Measurements from ENCODE around the gene SEZ6. TPM values are rescaled to one million over a fixed set of nuclear protein-coding genes. Genes with fewer than 3 reads are reported as not detected.

SEZ6 gene, protein sequence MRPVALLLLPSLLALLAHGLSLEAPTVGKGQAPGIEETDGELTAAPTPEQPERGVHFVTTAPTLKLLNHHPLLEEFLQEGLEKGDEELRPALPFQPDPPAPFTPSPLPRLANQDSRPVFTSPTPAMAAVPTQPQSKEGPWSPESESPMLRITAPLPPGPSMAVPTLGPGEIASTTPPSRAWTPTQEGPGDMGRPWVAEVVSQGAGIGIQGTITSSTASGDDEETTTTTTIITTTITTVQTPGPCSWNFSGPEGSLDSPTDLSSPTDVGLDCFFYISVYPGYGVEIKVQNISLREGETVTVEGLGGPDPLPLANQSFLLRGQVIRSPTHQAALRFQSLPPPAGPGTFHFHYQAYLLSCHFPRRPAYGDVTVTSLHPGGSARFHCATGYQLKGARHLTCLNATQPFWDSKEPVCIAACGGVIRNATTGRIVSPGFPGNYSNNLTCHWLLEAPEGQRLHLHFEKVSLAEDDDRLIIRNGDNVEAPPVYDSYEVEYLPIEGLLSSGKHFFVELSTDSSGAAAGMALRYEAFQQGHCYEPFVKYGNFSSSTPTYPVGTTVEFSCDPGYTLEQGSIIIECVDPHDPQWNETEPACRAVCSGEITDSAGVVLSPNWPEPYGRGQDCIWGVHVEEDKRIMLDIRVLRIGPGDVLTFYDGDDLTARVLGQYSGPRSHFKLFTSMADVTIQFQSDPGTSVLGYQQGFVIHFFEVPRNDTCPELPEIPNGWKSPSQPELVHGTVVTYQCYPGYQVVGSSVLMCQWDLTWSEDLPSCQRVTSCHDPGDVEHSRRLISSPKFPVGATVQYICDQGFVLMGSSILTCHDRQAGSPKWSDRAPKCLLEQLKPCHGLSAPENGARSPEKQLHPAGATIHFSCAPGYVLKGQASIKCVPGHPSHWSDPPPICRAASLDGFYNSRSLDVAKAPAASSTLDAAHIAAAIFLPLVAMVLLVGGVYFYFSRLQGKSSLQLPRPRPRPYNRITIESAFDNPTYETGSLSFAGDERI
- polyA plus RNA-seq (2012; ENCODE audit: insufficient read depth, insufficient read length): not detected

DNA sequence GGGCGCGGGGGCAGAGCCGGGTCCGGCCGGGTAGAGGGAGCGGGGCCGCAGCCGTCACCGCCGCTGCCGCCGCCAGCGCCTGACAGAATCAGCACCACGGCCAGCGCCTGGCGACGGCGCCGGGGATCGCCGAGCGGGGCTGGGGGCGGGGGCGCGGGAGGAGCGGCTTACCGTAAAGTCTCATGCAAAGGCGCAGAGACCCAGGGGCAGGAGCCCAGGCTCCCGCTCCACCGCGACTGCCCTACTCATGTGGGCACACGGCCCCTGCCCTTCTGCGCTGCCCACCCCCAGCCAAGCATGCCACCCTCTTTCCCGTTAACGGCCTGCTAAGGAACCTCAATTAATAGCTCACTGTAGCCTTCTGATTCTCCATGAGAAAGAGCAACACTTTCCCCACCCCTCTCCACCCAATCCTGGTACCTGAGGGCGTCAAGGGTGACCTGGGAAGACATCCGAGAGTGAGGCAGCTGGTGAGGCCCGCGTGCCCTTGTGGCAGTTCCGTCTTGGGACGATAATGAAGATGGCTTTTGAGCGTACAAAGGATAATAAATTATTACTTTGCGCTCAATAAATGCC is at the start of gene SEZ6:
Gene SEZ6, minus strand, starts transcription at position 98 of the 576 bp plus-strand sequence. CDS start 164 bp downstream, outside the sequence.
- DNase-seq (ENCODE audit: low read depth, low spot score): peak; percentile 44
- H3K4me3 ChIP-seq (ENCODE audit: low read length): no peak within 1 kb of the TSS

DNA sequence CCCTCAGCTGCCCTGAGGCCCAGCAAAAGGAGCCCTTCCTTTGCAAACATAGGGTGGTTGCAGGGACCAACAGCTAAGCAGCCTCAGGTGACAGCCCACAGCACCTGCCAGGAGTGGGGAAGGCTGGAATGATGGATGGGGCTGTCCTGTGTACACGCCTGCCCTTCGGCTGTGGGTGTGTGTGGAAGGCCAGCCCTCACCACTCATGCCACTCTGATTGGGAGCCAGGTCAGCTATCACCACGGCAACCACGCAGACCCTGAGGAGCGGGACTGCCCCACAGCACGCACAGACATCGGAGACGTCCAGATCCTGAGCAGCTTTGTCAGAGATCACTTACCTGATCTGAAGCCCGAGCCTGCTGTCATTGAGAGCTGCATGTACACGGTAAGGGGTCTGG is 49.0 kb upstream of the SEZ6 start:
- no peak overlapping the region for H3K4me3 ChIP-seq (ENCODE audit: low read length)
- no peak for DNase-seq (ENCODE audit: low read depth, low spot score)

DNA sequence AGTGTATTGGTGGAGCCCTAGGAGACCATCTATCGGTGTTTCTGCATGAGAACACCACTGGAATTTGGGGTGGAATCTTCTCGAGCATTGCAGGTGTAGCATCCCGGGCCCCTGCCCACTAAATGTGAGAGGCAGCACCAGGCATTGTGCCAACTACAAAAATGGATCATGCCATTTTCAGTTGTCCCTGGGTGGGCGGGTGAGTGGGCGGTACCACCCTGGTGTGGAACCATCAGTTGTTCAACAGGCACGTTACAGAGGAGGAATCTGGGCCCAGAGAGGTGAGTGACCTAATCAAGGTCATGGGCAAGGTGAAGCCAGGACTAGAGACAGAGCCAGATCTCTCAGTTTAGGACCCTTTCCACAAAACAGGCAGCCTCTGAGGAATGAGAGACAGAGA is 45.9 kb upstream of the SEZ6 start:
- no peak overlapping the region for H3K4me3 ChIP-seq (ENCODE audit: low read length)
- DNase-seq (ENCODE audit: low read depth, low spot score): no peak

DNA sequence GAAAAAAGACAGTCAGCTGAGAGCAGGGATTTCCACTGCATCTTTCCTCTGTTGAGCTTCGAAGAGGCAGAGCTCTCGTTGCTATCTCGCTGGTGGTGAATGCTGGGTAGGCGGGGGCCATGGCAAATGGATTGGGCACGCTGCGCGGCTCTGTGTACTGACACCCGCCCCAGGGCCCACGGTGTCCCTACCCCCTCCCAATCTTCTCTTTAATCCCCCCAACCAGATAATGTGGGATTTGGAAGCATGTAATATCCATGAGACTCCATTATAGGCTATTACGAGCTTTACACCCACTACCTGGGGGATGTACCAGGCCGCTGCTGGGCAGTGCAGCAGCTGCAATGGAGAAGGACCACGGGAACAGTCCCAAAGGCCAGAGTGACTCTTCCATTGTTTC is 45.4 kb upstream of the SEZ6 start:
- H3K4me3 ChIP-seq (ENCODE audit: low read length): no peak overlapping the region
- no peak for DNase-seq (ENCODE audit: low read depth, low spot score)

DNA sequence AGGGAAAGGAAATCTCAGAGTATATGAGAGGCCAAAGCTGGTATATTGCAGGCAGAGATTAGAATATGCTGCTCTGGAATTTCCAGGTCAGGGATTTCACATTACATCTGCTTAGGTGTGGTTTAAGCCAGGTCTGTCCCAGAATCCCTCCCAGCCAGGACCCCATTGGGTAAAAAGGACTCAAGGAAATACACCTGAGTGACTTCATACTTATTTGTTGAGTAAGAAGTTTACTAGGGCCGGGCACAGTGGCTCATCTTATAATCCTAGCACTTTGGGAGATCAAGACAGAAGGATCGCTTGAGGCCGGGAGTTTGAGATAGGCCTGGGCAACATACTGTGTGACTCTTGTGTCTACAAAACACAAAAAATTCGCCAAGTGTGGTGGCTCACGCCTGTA is 44.3 kb upstream of the SEZ6 start:
- no peak overlapping the region for H3K4me3 ChIP-seq (ENCODE audit: low read length)
- DNase-seq (ENCODE audit: low read depth, low spot score): no peak

DNA sequence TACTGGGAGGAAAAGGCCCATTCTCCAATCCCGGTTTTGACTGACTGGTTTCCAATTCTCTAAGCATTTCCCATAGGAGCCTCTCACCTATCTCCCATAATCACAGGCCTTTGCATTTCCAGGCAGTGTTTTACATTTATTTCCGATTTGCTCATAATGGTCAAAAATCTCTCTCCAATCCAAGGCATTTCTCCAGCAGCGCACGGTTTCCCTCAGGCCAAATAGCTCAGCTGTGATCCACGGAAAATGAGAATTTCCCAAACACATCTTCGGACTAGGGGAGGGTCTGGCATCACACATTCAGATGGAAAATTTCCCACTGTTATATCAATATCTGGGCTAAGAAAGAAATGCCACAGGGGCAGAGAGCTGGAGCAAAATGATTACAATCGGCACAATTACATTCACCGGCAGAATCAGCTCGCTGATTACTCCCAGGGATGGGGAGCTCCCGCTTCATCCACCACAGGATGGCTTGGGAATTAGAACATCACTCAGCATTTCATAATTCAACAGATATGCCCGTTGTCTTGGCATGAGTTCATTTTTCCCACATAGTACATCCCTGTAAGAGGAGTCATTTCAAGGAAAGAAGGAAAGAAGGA is 43.8 kb upstream of the SEZ6 start:
- H3K4me3 ChIP-seq (ENCODE audit: low read length): no peak overlapping the region
- DNase-seq (ENCODE audit: low read depth, low spot score): no peak

DNA sequence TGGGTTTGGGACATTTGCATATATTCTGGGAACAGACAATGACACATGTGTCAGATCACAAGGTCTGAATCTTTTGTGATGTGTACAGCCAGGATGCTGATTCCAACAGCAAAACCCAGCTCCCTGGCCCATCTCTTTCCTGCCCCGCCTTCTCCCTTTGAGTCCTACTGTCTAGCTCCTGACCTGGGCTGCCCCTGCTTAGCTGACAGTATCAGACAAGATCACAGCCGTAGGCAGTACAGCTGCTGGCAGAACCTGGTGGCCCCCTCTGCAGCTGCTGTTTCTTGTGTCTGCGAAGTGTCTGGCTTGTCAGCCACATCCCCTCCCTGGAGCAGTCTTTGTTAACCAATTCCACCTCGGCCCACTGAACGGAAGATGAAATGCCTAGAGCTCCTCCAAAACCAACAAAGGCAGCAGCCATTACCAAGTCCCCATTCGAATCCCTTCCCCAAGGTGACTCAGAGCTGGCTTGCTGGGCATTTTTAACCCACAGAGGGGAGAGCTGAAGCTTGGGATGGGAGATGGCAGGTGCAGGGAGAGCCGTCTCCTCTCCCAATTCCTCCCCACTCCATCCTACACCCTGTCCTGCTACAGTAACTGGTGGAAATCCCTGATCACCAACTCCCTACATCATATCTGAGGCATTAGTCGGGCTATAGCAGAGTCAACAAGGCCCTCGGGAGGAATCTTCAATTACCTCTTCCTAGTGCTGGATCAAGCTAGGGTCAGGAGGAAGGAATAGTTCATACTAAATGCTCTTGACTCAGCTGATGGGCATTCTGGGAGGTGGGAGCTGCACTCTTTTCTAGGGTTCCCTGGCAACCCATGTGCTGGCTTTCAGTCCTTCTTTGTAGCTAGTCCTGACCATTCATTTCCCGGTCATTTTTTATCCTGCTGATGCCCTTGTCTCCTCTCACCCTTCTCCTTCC is 42.9 kb upstream of the SEZ6 start:
- H3K4me3 ChIP-seq (ENCODE audit: low read length): 0 out of 2 replicates have a peak overlapping the region, but pooled peaks have one; percentile 3
- DNase-seq (ENCODE audit: low read depth, low spot score): peak; percentile 84

DNA sequence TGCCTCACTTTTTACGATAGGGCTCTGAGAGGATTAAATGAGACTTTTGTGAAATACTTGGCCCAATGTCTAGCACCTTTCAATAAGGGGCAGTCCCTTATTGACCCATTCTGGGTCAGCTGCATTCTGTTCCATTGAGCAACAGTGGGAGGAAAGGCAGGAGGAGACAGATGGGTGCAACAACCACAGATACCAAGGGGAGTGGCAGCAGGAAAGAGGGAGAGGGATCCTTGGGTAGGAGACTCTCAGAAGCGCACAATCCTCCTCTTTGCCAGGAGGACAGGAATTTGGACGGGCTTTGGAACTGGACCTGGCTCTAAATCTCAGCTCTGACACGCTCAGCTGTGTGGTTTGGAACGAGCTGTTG is 40.6 kb upstream of the SEZ6 start:
- no peak for DNase-seq (ENCODE audit: low read depth, low spot score)
- H3K4me3 ChIP-seq (ENCODE audit: low read length): no peak overlapping the region

DNA sequence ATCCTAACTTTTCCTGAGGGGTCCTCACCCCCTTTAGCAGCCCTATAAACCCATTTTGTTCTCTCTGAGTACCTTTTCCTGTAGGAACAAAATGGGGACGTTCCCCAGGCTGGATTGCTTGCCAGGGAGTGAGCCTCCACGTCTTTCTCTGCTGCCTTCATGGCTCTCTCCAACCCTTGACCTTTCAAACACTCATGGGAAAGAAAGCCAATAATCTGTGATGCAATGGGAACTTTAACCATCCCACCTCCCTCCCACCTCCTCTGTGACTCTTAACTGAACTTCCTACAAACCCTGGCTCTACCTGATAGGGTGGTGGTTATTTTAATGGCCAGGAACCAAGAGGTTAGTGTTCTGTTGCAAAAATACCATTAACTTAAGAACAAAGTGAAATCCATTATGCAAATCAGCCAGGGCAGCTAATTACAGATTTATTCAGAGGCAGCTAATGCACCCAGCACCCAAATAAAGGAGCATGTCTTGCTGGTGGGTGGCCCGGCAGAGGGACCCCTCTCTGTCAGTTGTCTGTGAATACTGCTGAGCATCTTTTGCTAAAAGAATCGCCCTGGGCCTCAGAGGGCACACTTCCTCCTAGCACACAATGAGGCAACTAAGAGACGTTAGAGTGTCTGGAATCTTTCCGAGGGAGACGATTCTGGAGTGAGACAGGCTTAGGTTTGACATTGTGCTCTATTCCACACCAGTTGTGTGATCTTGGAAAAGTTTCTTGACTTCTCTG is 40.1 kb upstream of the SEZ6 start:
- DNase-seq (ENCODE audit: low read depth, low spot score): no peak
- no peak overlapping the region for H3K4me3 ChIP-seq (ENCODE audit: low read length)

DNA sequence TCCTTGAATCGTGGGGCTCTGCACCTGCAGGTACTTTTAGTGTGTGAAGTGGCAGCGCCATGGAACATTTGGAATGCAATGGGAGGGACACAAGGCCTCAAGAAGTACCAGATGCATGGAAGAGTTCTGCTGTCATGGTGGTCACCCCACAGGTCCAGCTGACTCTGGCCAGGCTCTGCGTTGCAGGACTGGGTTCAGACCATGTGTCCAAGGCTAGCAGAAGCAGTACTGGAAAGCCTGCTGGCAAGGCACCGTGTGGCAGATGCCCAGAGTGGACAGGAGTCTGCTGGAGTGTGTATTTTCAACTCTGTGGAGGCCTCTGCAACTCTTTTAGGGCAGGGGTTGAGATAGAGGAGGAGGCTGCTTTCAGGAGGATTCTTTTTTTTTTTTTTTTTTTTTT is 39.2 kb upstream of the SEZ6 start:
- no peak overlapping the region for H3K4me3 ChIP-seq (ENCODE audit: low read length)
- no peak for DNase-seq (ENCODE audit: low read depth, low spot score)

DNA sequence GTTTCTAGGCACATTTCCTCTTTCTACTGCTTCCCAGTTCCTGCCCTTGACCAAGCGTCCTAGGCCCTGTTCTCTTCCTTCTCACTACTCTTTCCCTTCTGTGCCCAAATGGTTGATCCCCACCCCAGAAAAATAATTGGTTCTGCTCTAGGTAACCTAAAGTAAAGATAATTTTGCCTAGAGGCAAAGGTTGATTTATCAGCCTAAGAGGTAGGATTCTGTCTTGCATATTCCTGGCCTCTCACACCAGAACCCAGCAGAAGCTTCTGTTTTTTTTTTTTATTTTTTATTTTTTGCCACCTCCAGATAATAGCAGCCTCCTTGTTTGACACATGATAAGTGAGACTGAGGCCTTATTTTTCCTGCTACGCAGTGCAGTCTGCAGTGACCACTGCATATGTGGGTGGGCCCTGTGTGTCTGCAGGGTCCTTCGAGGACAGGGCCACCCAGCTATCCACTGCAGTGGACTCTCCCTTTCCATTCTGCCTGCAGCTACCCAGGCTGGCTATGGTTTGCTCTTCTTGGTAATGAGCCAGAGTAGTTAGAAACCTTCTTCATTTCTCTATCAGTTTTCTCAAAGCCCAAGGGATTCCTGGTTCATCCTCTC is 37.8 kb upstream of the SEZ6 start:
- no peak overlapping the region for H3K4me3 ChIP-seq (ENCODE audit: low read length)
- DNase-seq (ENCODE audit: low read depth, low spot score): no peak

DNA sequence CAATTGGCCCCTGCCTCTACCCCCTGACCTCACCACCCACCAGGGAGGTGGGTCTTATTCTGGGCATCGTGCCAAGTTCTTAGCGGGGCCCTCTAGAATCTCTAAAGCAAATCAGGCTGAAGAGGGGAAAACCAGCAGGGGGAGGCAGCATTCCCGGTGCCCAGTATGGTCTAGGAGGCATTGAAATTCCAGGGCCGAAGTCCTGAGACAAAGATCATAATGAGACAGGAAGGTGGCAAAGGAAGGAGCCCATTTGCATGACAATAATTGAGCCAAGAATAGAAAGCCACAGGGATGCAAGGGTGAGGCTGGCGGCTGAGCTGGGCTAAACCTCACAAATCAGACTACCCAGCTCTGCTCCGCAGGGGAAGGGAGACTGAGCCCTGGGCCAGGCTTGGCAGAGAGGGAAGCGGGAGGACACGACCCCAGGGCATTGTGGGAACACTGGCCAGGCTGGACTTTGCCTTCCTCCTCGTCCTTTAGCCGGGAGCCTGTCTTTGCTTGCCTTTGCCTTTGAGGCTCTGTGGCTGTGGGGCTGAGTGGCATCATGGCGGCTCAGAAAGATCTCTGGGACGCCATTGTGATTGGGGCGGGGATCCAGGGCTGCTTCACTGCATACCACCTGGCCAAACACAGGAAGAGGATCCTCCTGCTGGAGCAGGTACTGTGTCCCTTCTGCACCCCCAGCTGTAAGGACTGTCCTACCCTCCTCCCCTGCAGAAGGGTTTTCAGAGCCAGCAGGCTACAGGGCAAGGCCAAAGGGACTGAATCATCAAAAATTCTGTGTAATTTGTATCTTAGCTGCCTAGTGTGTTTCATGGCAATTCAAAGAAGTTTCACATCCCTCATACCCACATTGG is 37.1 kb upstream of the SEZ6 start, which contains the start of gene PIPOX:
Gene PIPOX, plus strand, starts transcription at position 463 of the 860 bp plus-strand sequence. Its CDS starts 85 bp downstream, at position 548.
- DNase-seq (ENCODE audit: low read depth, low spot score): peak; percentile 6
- H3K4me3 ChIP-seq (ENCODE audit: low read length): no peak within 1 kb of the TSS

DNA sequence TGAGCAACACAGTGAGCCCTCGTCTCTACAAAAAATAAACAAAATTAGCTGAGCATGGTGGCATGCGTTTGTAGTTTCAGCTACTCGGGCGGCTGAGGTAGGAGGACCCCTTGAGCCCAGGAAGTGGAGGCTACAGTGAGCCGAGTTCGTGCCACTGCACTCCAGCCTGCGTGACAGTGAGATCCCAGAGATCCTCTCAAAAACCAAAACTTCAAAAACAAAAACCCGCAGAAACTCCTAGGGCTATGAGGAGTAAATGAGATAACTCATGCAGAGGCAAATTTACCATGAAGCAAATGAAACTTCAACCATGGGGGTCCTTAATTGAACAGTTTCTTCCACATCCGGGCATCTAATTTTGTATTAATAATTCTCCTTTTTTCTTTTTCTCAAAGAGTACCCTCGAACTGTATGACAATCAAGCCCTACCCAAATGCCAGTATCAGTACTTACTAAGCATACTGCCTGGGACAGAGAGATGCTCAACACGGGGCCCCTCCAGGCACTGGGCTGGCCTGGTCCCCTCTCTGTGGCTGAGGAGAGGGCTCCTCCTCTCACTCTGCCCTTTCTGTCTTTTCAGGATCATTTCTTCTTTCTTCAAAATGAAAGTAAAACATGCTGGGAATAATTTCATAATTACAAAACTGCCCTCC is 36.3 kb upstream of the SEZ6 start:
- no peak overlapping the region for H3K4me3 ChIP-seq (ENCODE audit: low read length)
- no peak for DNase-seq (ENCODE audit: low read depth, low spot score)

DNA sequence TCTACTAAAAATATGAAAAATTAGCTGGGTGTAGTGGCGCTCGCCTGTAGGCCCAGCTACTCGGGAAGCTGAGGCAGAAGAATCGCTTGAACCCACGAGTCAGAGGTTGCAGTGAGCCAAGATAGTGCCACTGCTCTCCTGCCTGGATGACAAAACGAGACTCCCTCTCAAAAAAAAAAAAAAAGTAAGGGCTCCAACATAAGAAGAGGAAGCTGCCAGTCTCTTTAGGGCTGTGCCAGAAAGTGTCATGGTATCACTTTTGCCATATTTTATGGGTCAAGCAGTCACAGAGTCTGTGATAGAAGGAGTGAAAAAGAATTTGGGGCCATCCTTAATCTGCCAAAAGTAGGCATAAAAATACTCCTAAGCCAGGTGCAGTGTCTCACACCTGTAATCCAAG is 35.7 kb upstream of the SEZ6 start:
- no peak overlapping the region for H3K4me3 ChIP-seq (ENCODE audit: low read length)
- no peak for DNase-seq (ENCODE audit: low read depth, low spot score)

DNA sequence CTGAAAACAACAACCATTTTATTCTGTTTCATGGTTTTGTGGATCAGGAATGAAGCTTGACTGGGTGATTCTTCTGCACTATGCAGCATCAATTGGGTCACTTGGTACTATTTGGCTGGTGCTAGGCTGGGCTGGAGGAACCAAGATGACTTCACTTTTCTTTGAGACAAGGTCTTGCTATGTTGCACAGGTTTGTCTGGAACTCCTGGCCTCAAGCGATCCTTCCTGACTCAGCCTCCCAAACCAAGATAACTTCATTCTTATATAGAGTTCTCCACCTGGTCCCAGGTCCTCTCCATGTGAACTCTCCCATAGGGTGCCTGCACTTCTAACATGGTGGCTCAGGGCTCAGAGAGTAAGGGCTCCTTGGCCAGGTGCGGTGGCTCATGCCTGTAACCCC is 35.3 kb upstream of the SEZ6 start:
- no peak for DNase-seq (ENCODE audit: low read depth, low spot score)
- H3K4me3 ChIP-seq (ENCODE audit: low read length): no peak overlapping the region
